ENCODE results near the gene CEL.

GRCh38 chr9:133076691-133077090 is 14.9 kb downstream of the CEL start:
- TF ChIP-seq POLR2AphosphoS5 (IDR thresholded peaks at IDR 0.05; ENCODE audit: low read depth, low read length) (no peak), TAF1 (IDR thresholded peaks at IDR 0.05; ENCODE audit: low read depth, low read length) (no peak), POU2F2 (IDR thresholded peaks at IDR 0.05; ENCODE audit: low read depth, low read length) (no peak)

Measured in GM12891 (cell line).